Gastrocnemius medialis (tissue), 4 donors: Measurements from ENCODE around the gene OPA1.

ENCODE experiments used
- POLR2A ChIP-seq, 2 donors: fragments of 450-650 bp; IDR thresholded peaks; one replicate each; pipeline ENCODE4 v1.6.1; 2017; ENCODE audit warnings: antibody characterized with exemption in 2 of 2, mild to moderate bottlenecking in 2 of 2, moderate library complexity in 2 of 2
- TF ChIP-seq, protein P1 (sequence below), 5 experiments: fragments of 450-650 bp in 3 of 5; fragments of 200-600 bp in 2 of 5; sonication (generic) in 2 of 5; IDR thresholded peaks in 4 of 5; conservative IDR thresholded peaks in 1 of 5; 1 replicate in 4 of 5; 2 replicates in 1 of 5; pipeline ENCODE4 v1.5.1; 2016 to 2019; ENCODE audit warnings: antibody characterized with exemption in 5 of 5, mild to moderate bottlenecking in 3 of 5, moderate library complexity in 3 of 5

DNA sequence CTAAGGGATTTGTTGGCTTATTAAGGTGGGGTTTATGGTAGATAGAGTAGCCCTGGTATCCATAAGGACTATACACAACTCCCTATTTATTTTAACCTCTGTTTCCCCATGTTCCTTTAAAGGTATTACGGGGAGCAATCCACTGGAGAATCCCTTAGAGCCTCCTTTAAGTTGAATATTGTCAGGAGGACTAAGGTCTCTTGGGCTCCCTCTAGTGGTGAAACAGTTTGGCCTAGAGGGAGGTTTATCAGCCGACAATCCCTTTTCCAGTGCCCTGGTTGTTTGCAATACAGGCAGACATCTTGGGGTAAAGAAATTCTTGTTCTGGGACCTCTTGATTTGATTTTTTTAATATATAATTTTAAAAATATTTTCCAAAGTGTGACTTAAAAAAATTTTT, 12.9 kb downstream of the OPA1 start:
- TF ChIP-seq, protein P1, sequence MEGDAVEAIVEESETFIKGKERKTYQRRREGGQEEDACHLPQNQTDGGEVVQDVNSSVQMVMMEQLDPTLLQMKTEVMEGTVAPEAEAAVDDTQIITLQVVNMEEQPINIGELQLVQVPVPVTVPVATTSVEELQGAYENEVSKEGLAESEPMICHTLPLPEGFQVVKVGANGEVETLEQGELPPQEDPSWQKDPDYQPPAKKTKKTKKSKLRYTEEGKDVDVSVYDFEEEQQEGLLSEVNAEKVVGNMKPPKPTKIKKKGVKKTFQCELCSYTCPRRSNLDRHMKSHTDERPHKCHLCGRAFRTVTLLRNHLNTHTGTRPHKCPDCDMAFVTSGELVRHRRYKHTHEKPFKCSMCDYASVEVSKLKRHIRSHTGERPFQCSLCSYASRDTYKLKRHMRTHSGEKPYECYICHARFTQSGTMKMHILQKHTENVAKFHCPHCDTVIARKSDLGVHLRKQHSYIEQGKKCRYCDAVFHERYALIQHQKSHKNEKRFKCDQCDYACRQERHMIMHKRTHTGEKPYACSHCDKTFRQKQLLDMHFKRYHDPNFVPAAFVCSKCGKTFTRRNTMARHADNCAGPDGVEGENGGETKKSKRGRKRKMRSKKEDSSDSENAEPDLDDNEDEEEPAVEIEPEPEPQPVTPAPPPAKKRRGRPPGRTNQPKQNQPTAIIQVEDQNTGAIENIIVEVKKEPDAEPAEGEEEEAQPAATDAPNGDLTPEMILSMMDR (IDR thresholded peaks at IDR 0.05 in 4 of 5, conservative IDR thresholded peaks at IDR 0.05 in 1 of 5): peak; percentile 36 to 86 (median 53)
- TF ChIP-seq POLR2A (IDR thresholded peaks at IDR 0.05): no peak
